Mesenchymal stem cell (in vitro differentiated cells and primary cell): ENCODE data around the gene GRIK2.

Source experiments
- DNase-seq: peaks from one replicate; pipeline ENCODE4 v3.0.0-alpha.2; 2013
- H2AFZ ChIP-seq: one replicate; pipeline ENCODE4 v1.6.1; 2013; ENCODE audit warnings: low read depth, mild to moderate bottlenecking, control low read depth, inconsistent platforms, low read length, moderate library complexity
- H2AK5ac ChIP-seq: 2 replicates; pipeline ENCODE4 v1.6.1; 2013; ENCODE audit warnings: low read length, moderate library complexity, mild to moderate bottlenecking, inconsistent platforms; ENCODE audit not compliant: severe bottlenecking
- H2BK120ac ChIP-seq: one replicate; pipeline ENCODE4 v1.6.1; 2013; ENCODE audit warnings: low read depth, mild to moderate bottlenecking, inconsistent platforms, low read length, moderate library complexity
- H2BK12ac ChIP-seq, 2 experiments: one replicate each; pipeline ENCODE4 v1.6.1; 2013; ENCODE audit warnings: inconsistent platforms in 2 of 2, low read length in 2 of 2, mild to moderate bottlenecking in 2 of 2, moderate library complexity in 2 of 2, control low read depth in 1 of 2
- H2BK15ac ChIP-seq: one replicate; pipeline ENCODE4 v1.6.1; 2013; ENCODE audit warnings: mild to moderate bottlenecking, low read depth, inconsistent platforms; ENCODE audit not compliant: poor library complexity, severe bottlenecking
- H2BK5ac ChIP-seq: 2 replicates; pipeline ENCODE4 v1.6.1; 2013; ENCODE audit warnings: low read depth, mild to moderate bottlenecking, low read length, control low read depth, inconsistent platforms; ENCODE audit not compliant: poor library complexity, severe bottlenecking
- H3K14ac ChIP-seq, 2 experiments: one replicate each; pipeline ENCODE4 v1.6.1; 2013; ENCODE audit warnings: inconsistent platforms in 2 of 2, low read length in 2 of 2, control low read depth in 1 of 2, mild to moderate bottlenecking in 1 of 2, moderate library complexity in 1 of 2
- H3K18ac ChIP-seq, 2 experiments: one replicate each; pipeline ENCODE4 v1.6.1; 2013; ENCODE audit warnings: inconsistent platforms in 2 of 2, low read length in 2 of 2, control low read depth in 1 of 2, low read depth in 1 of 2, mild to moderate bottlenecking in 1 of 2
- H3K23ac ChIP-seq, 2 experiments: one replicate each; pipeline ENCODE4 v1.6.1; 2013; ENCODE audit warnings: inconsistent platforms in 2 of 2, low read length in 2 of 2, mild to moderate bottlenecking in 2 of 2, moderate library complexity in 2 of 2, control low read depth in 1 of 2
- H3K27ac ChIP-seq: 2 replicates; pipeline ENCODE4 v1.5.1; 2013; ENCODE audit warnings: mild to moderate bottlenecking, moderate library complexity, low read length, control low read depth, inconsistent platforms; ENCODE audit not compliant: poor library complexity, severe bottlenecking
- H3K27me3 ChIP-seq, 2 experiments: 2 replicates each; pipeline versions ENCODE4 v1.6.1 to v1.7.0; 2013; ENCODE audit warnings: low read length in 2 of 2, mild to moderate bottlenecking in 2 of 2, moderate library complexity in 2 of 2, control low read depth in 1 of 2, inconsistent platforms in 1 of 2; ENCODE audit not compliant: control insufficient read depth in 1 of 2, insufficient read depth in 1 of 2
- H3K36me3 ChIP-seq, 2 experiments: 2 replicates each; pipeline versions ENCODE4 v1.6.1 to v1.7.0; 2013; ENCODE audit warnings: low read length in 2 of 2, control low read depth in 1 of 2, inconsistent platforms in 1 of 2, low read depth in 1 of 2, mild to moderate bottlenecking in 1 of 2; ENCODE audit not compliant: insufficient read depth in 2 of 2, control insufficient read depth in 1 of 2
- H3K4ac ChIP-seq, 2 experiments: one replicate each; pipeline ENCODE4 v1.6.1; 2013; ENCODE audit warnings: inconsistent platforms in 2 of 2, low read length in 2 of 2, mild to moderate bottlenecking in 2 of 2, moderate library complexity in 2 of 2, control low read depth in 1 of 2, low read depth in 1 of 2
- H3K4me1 ChIP-seq: 2 replicates; pipeline ENCODE4 v1.6.1; 2013; ENCODE audit warnings: low read depth, low read length, control low read depth; ENCODE audit not compliant: control insufficient read depth, insufficient read depth
- H3K4me2 ChIP-seq: 2 replicates; pipeline ENCODE4 v1.6.1; 2013; ENCODE audit warnings: low read length, mild to moderate bottlenecking, inconsistent platforms; ENCODE audit not compliant: poor library complexity, severe bottlenecking
- H3K4me3 ChIP-seq, 2 experiments: 2 replicates each; pipeline versions ENCODE4 v1.5.1 to v1.7.0; 2013; ENCODE audit warnings: low read length in 2 of 2, mild to moderate bottlenecking in 2 of 2, control low read depth in 1 of 2, low read depth in 1 of 2; ENCODE audit not compliant: insufficient read depth in 1 of 2
- H3K79me1 ChIP-seq: replicated peaks from 2 replicates; pipeline ENCODE4 v1.6.1; 2013; ENCODE audit warnings: mild to moderate bottlenecking, control low read depth, low read length, inconsistent platforms; ENCODE audit not compliant: poor library complexity, severe bottlenecking
- H3K9ac ChIP-seq: 2 replicates; pipeline ENCODE4 v1.7.0; 2013; ENCODE audit warnings: mild to moderate bottlenecking, low read length, moderate library complexity
- H3K9me3 ChIP-seq: 2 replicates; pipeline ENCODE4 v1.7.0; 2013; ENCODE audit warnings: mild to moderate bottlenecking, low read length; ENCODE audit not compliant: control insufficient read depth
- H4K8ac ChIP-seq: one replicate; pipeline ENCODE4 v1.6.1; 2013; ENCODE audit warnings: inconsistent platforms, mild to moderate bottlenecking, low read length, moderate library complexity
- H4K91ac ChIP-seq: one replicate; pipeline ENCODE4 v1.6.1; 2013; ENCODE audit warnings: mild to moderate bottlenecking, low read length, inconsistent platforms
- WGBS: methylation state at CpG from one replicate; pipeline ENCODE4 v1.1.7; 2013; ENCODE audit warnings: mixed read lengths; 5-methylcytosine and 5-hydroxymethylcytosine counted together

GRIK2 gene

GRCh38 chr6:101577091-101577490, 183.6 kb downstream of the GRIK2 start:
- Histone ChIP-seq H3K79me1 (no peaks in the 10 kb centered on the region), H3K9me3 (no peaks in the 10 kb centered on the region), H3K27me3 (no peaks in the 10 kb centered on the region), H3K4me2 (no peak overlapping the region), H2AFZ (no peak overlapping the region), H4K91ac (no peak overlapping the region), H3K4me1 (no peaks in the 10 kb centered on the region), H2BK5ac (no peak overlapping the region), H3K23ac (no peak overlapping the region), H2BK120ac (no peak overlapping the region), H4K8ac (no peak overlapping the region), H2BK12ac (no peak overlapping the region), H3K4me3 (no peak overlapping the region), H3K4ac (no peak overlapping the region), H2AK5ac (no peak overlapping the region), H2BK15ac (no peak overlapping the region), H3K9ac (no peak overlapping the region), H3K27ac (no peak overlapping the region), H3K14ac (no peak overlapping the region), H3K36me3 (no peaks in the 10 kb centered on the region), H3K18ac (no peak overlapping the region)
- no peak for DNase-seq

GRCh38 chr6:101578306-101578705, 184.8 kb downstream of the GRIK2 start:
- Histone ChIP-seq H2BK5ac (no peak overlapping the region), H3K4me2 (no peak overlapping the region), H3K18ac (no peak overlapping the region), H3K79me1 (no peaks in the 10 kb centered on the region), H2BK120ac (no peak overlapping the region), H3K27ac (no peak overlapping the region), H2BK15ac (no peak overlapping the region), H3K4me1 (no peaks in the 10 kb centered on the region), H3K9ac (no peak overlapping the region), H3K4ac (no peak overlapping the region), H3K14ac (no peak overlapping the region), H3K4me3 (no peak overlapping the region), H4K91ac (no peak overlapping the region), H3K23ac (no peak overlapping the region), H4K8ac (no peak overlapping the region), H2AFZ (no peak overlapping the region), H2AK5ac (no peak overlapping the region), H3K9me3 (no peaks in the 10 kb centered on the region), H3K27me3 (no peaks in the 10 kb centered on the region), H2BK12ac (no peak overlapping the region), H3K36me3 (no peaks in the 10 kb centered on the region)
- 100% methylated on average over 1 of the region's 1 CpG for WGBS
- no peak for DNase-seq

GRCh38 chr6:101582792-101583191, 189.3 kb downstream of the GRIK2 start:
- DNase-seq = no peak
- H4K91ac ChIP-seq = no peak overlapping the region
- H3K4ac ChIP-seq = no peak overlapping the region
- H2BK5ac ChIP-seq = no peak overlapping the region
- H3K4me2 ChIP-seq = no peak overlapping the region
- no peak overlapping the region for H4K8ac ChIP-seq
- H3K36me3 ChIP-seq = no peaks in the 10 kb centered on the region
- no peak overlapping the region for H2AK5ac ChIP-seq
- no peak overlapping the region for H3K14ac ChIP-seq
- no peak overlapping the region for H2BK12ac ChIP-seq
- H3K27ac ChIP-seq = no peak overlapping the region
- no peak overlapping the region for H3K4me3 ChIP-seq
- H3K4me1 ChIP-seq = no peaks in the 10 kb centered on the region
- no peak overlapping the region for H3K23ac ChIP-seq
- no peaks in the 10 kb centered on the region for H3K27me3 ChIP-seq
- no peak overlapping the region for H2BK15ac ChIP-seq
- H3K9ac ChIP-seq = no peak overlapping the region
- no peak overlapping the region for H2AFZ ChIP-seq
- H3K18ac ChIP-seq = no peak overlapping the region
- H3K9me3 ChIP-seq = no peaks in the 10 kb centered on the region
- H3K79me1 ChIP-seq = no peaks in the 10 kb centered on the region
- H2BK120ac ChIP-seq = no peak overlapping the region

- Histone ChIP-seq H2BK5ac (no peak overlapping the region), H3K36me3 (no peaks in the 10 kb centered on the region), H2AFZ (no peak overlapping the region), H2BK120ac (no peak overlapping the region), H3K4me1 (no peaks in the 10 kb centered on the region), H3K18ac (no peak overlapping the region), H3K4ac (no peak overlapping the region), H3K4me3 (no peak overlapping the region), H3K23ac (no peak overlapping the region), H4K91ac (no peak overlapping the region), H3K14ac (no peak overlapping the region), H2BK12ac (no peak overlapping the region), H3K27ac (no peak overlapping the region), H3K27me3 (no peaks in the 10 kb centered on the region), H2AK5ac (no peak overlapping the region), H3K9ac (no peak overlapping the region), H2BK15ac (no peak overlapping the region), H3K4me2 (no peak overlapping the region), H4K8ac (no peak overlapping the region), H3K79me1 (no peaks in the 10 kb centered on the region), H3K9me3 (no peaks in the 10 kb centered on the region)
- DNase-seq = no peak
These were observed 192.0 kb downstream of the GRIK2 start for GRCh38 chr6:101585501-101585900.
